SJCRH30 (cell line): ENCODE measurements around the gene TMEM247. TPM values are rescaled to one million over a fixed set of nuclear protein-coding genes. Genes with fewer than 3 reads are reported as not detected.
"Not testable (repeated sequence)": the region's sequence is repeated elsewhere in the genome, so short reads cannot be mapped to it uniquely, and the experiment has no call there.

Source experiments
- DNase-seq, 2 experiments: peaks; one replicate each; pipeline ENCODE4 v3.0.0-alpha.2; 2015 to 2020
- H3K27ac ChIP-seq: fragments of 250-450 bp; sonication (Bioruptor Pico); 2 replicates; pipeline ENCODE4 v1.5.1; 2020; ENCODE audit warnings: mild to moderate bottlenecking, moderate library complexity
- H3K27me3 ChIP-seq: fragments of 250-450 bp; sonication (Bioruptor Pico); 2 replicates; pipeline ENCODE4 v1.5.1; 2020; ENCODE audit warnings: mild to moderate bottlenecking, moderate library complexity
- H3K36me3 ChIP-seq: fragments of 250-450 bp; sonication (Bioruptor Pico); 2 replicates; pipeline ENCODE4 v1.5.1; 2020; ENCODE audit warnings: mild to moderate bottlenecking, moderate library complexity
- H3K4me1 ChIP-seq: fragments of 250-450 bp; sonication (Bioruptor Pico); 2 replicates; pipeline ENCODE4 v1.5.1; 2020; ENCODE audit warnings: mild to moderate bottlenecking, moderate library complexity
- H3K4me3 ChIP-seq: fragments of 250-450 bp; sonication (Bioruptor Pico); 2 replicates; pipeline ENCODE4 v1.5.1; 2020; ENCODE audit warnings: mild to moderate bottlenecking, moderate library complexity
- H3K9me3 ChIP-seq: fragments of 250-450 bp; sonication (Bioruptor Pico); replicated peaks from 2 replicates; pipeline ENCODE4 v1.5.1; 2020; ENCODE audit warnings: mild to moderate bottlenecking, moderate library complexity
- total RNA-seq: library from RNA; depleted of rRNA; stranded (reverse); fragments of >200 nt; shearing (Covaris generic); gene quantifications from 2 replicates; pipeline ENCODE4 v1.2.3, GENCODE V29; 2014

Gene TMEM247
- total RNA-seq, 1 experiment from 2014 or later = not detected

GRCh38 chr2:46504685-46505471 lies 25.5 kb downstream of the TMEM247 start:
- no peak for DNase-seq
- Histone ChIP-seq H3K4me1 (no peaks in the 10 kb centered on the region), H3K36me3 (no peaks in the 10 kb centered on the region), H3K27me3 (no peaks in the 10 kb centered on the region), H3K9me3 (no peaks in the 10 kb centered on the region), H3K27ac (no peak overlapping the region), H3K4me3 (no peak overlapping the region)

GRCh38 chr2:46505472-46505783 lies 26.1 kb downstream of the TMEM247 start:
- no peaks in the 10 kb centered on the region for H3K27me3 ChIP-seq
- no peak overlapping the region for H3K4me3 ChIP-seq
- no peak for DNase-seq
- H3K9me3 ChIP-seq = no peaks in the 10 kb centered on the region
- H3K27ac ChIP-seq = no peak overlapping the region
- no peaks in the 10 kb centered on the region for H3K4me1 ChIP-seq
- H3K36me3 ChIP-seq = no peaks in the 10 kb centered on the region

GRCh38 chr2:46506131-46506706 lies 26.9 kb downstream of the TMEM247 start:
- H3K9me3 ChIP-seq = no peaks in the 10 kb centered on the region
- no peaks in the 10 kb centered on the region for H3K36me3 ChIP-seq
- H3K27ac ChIP-seq = no peak overlapping the region
- no peak overlapping the region for H3K4me3 ChIP-seq
- no peaks in the 10 kb centered on the region for H3K4me1 ChIP-seq
- H3K27me3 ChIP-seq = no peaks in the 10 kb centered on the region
- no peak for DNase-seq

- no peaks in the 10 kb centered on the region for H3K9me3 ChIP-seq
- no peak for DNase-seq
- no peak overlapping the region for H3K27ac ChIP-seq
These were observed 28.9 kb downstream of the TMEM247 start for GRCh38 chr2:46508312-46508711.

GRCh38 chr2:46508759-46509158 lies 29.4 kb downstream of the TMEM247 start:
- Histone ChIP-seq H3K27ac (no peak overlapping the region), H3K27me3 (no peaks in the 10 kb centered on the region), H3K9me3 (no peaks in the 10 kb centered on the region), H3K36me3 (no peaks in the 10 kb centered on the region), H3K4me1 (no peaks in the 10 kb centered on the region), H3K4me3 (no peak overlapping the region)
- no peak for DNase-seq

More at GRCh38 chr2:46508312-46508711, 28.9 kb downstream of the TMEM247 start:
- no peaks in the 10 kb centered on the region for H3K27me3 ChIP-seq
- no peaks in the 10 kb centered on the region for H3K36me3 ChIP-seq
- H3K4me1 ChIP-seq = no peaks in the 10 kb centered on the region
- H3K4me3 ChIP-seq = no peak overlapping the region

- Histone ChIP-seq H3K27ac (no peak overlapping the region), H3K9me3 (peaks cover 7% of the 10 kb centered on the region), H3K36me3 (no peaks in the 10 kb centered on the region), H3K4me1 (no peaks in the 10 kb centered on the region), H3K4me3 (no peak overlapping the region), H3K27me3 (no peaks in the 10 kb centered on the region)
- no peak for DNase-seq
These were observed 30.4 kb downstream of the TMEM247 start for GRCh38 chr2:46509804-46510203.

- no peaks in the 10 kb centered on the region for H3K4me1 ChIP-seq
- H3K36me3 ChIP-seq = no peaks in the 10 kb centered on the region
- no peak overlapping the region for H3K27ac ChIP-seq
- no peak for DNase-seq
- peaks cover 14% of the 10 kb centered on the region for H3K9me3 ChIP-seq
- H3K4me3 ChIP-seq = no peak overlapping the region
- no peaks in the 10 kb centered on the region for H3K27me3 ChIP-seq
These were observed 31.3 kb downstream of the TMEM247 start for GRCh38 chr2:46510598-46511177.

- Histone ChIP-seq H3K27ac (no peak overlapping the region), H3K9me3 (peaks cover 22% of the 10 kb centered on the region), H3K4me3 (no peak overlapping the region), H3K36me3 (no peaks in the 10 kb centered on the region), H3K27me3 (no peaks in the 10 kb centered on the region), H3K4me1 (no peaks in the 10 kb centered on the region)
- DNase-seq = no peak
These were observed 32.8 kb downstream of the TMEM247 start for GRCh38 chr2:46512185-46512584.

GRCh38 chr2:46514738-46515137 lies 35.4 kb downstream of the TMEM247 start:
- H3K4me3 ChIP-seq = no peak overlapping the region
- DNase-seq = no peak
- H3K4me1 ChIP-seq = no peaks in the 10 kb centered on the region
- H3K9me3 ChIP-seq = peaks cover 25% of the 10 kb centered on the region
- H3K27me3 ChIP-seq = no peaks in the 10 kb centered on the region
- H3K36me3 ChIP-seq = no peaks in the 10 kb centered on the region
- no peak overlapping the region for H3K27ac ChIP-seq

GRCh38 chr2:46517485-46517884 lies 38.1 kb downstream of the TMEM247 start:
- H3K4me1 ChIP-seq = peaks cover 11% of the 10 kb centered on the region
- no peaks in the 10 kb centered on the region for H3K27me3 ChIP-seq
- no peak overlapping the region for H3K27ac ChIP-seq
- H3K9me3 ChIP-seq = peaks cover 27% of the 10 kb centered on the region
- no peak for DNase-seq
- H3K36me3 ChIP-seq = no peaks in the 10 kb centered on the region
- no peak overlapping the region for H3K4me3 ChIP-seq

- Histone ChIP-seq H3K4me1 (peaks cover 11% of the 10 kb centered on the region), H3K27me3 (no peaks in the 10 kb centered on the region), H3K36me3 (no peaks in the 10 kb centered on the region), H3K9me3 (peaks cover 31% of the 10 kb centered on the region), H3K27ac (no peak overlapping the region), H3K4me3 (no peak overlapping the region)
- no peak for DNase-seq
These were observed 39.5 kb downstream of the TMEM247 start for GRCh38 chr2:46518861-46519260.

- H3K4me3 ChIP-seq = no peak overlapping the region
- no peak overlapping the region for H3K27ac ChIP-seq
- H3K9me3 ChIP-seq = peaks cover 29% of the 10 kb centered on the region
- H3K36me3 ChIP-seq = no peaks in the 10 kb centered on the region
- H3K27me3 ChIP-seq = no peaks in the 10 kb centered on the region
- H3K4me1 ChIP-seq = peaks cover 11% of the 10 kb centered on the region
- DNase-seq = no peak
These were observed 39.9 kb downstream of the TMEM247 start for GRCh38 chr2:46519265-46519664.

- no peak overlapping the region for H3K27ac ChIP-seq
- H3K36me3 ChIP-seq = no peaks in the 10 kb centered on the region
These were observed 40.9 kb downstream of the TMEM247 start for GRCh38 chr2:46520130-46520711.

GRCh38 chr2:46521215-46521683 lies 41.9 kb downstream of the TMEM247 start:
- Histone ChIP-seq H3K4me3 (no peak overlapping the region), H3K27me3 (no peaks in the 10 kb centered on the region), H3K36me3 (no peaks in the 10 kb centered on the region), H3K27ac (no peak overlapping the region), H3K9me3 (peaks cover 15% of the 10 kb centered on the region; the same call in 1 of the 2 replicates), H3K4me1 (peaks cover 11% of the 10 kb centered on the region)
- DNase-seq = peak; percentile 72 to 73

More at GRCh38 chr2:46520130-46520711, 40.9 kb downstream of the TMEM247 start:
- DNase-seq = no peak
- Histone ChIP-seq H3K4me3 (no peak overlapping the region), H3K9me3 (peaks cover 21% of the 10 kb centered on the region), H3K27me3 (no peaks in the 10 kb centered on the region), H3K4me1 (peaks cover 11% of the 10 kb centered on the region)

- H3K36me3 ChIP-seq, H3K27ac ChIP-seq, H3K9me3 ChIP-seq, H3K4me3 ChIP-seq, DNase-seq, H3K27me3 ChIP-seq: not testable (repeated sequence)
- peaks cover 11% of the 10 kb centered on the region for H3K4me1 ChIP-seq
These were observed 43.0 kb downstream of the TMEM247 start for GRCh38 chr2:46522385-46522784.
